ENCODE measurements around the gene ASXL2. TPM values are rescaled to one million over a fixed set of nuclear protein-coding genes. Genes with fewer than 3 reads are reported as not detected.

The ASXL2 gene
- total RNA-seq, 5 donors from 2014 or later (not counting 1 experiment from before 2014, with no cell fraction given), result 36.3 to 53.2 (median 48.3) TPM

- ChIA-PET POLR2A (no interaction called here), CTCF (no interaction called here)
- H3K27me3 ChIP-seq (replicated peaks in 1 of 2; ENCODE audit: control insufficient read depth in 2 of 2, extremely low read depth in 1 of 2, insufficient read depth in 2 of 2, low read length in 1 of 2), result peaks cover 0 to 5% of the 10 kb centered on the region in 2 experiments
- H3K27ac Mint-ChIP-seq, result no peak overlapping the region
- 92% methylated on average over 4 of the region's 7 CpGs for WGBS (ENCODE audit: insufficient coverage)
- no peaks in the 10 kb centered on the region for H3K36me3 ChIP-seq (ENCODE audit: control insufficient read depth in 2 of 2, extremely low read depth in 1 of 2, insufficient read depth in 1 of 2, low read length in 1 of 2)
- no peak overlapping the region for H3K4me3 ChIP-seq (ENCODE audit: control insufficient read depth in 1 of 2, extremely low read depth in 1 of 2, low read length in 1 of 2)
- no peaks in the 10 kb centered on the region for H3K9me3 Mint-ChIP-seq
- H3K4me3 Mint-ChIP-seq, result no peak overlapping the region
- H3K36me3 Mint-ChIP-seq, result no peaks in the 10 kb centered on the region
- H3K27me3 Mint-ChIP-seq, result no peaks in the 10 kb centered on the region
- H3K9me3 ChIP-seq, result no peaks in the 10 kb centered on the region
- DNase-seq (no peak), ATAC-seq (replicated peaks in 1 of 4) (no peak)
- no peak overlapping the region for H3K27ac ChIP-seq (ENCODE audit: low read length)
- no peaks in the 10 kb centered on the region for H3K4me1 Mint-ChIP-seq
- H3K4me1 ChIP-seq (ENCODE audit: control insufficient read depth in 1 of 2, extremely low read depth in 1 of 2, insufficient read depth in 2 of 2, low read length in 2 of 2), result no peaks in the 10 kb centered on the region
Observed at GRCh38 chr2:25895018-25895417, 16.7 kb upstream of the ASXL2 start.

GRCh38 chr2:25894135-25894830 is 16.0 kb upstream of the ASXL2 start:
- Mint-ChIP-seq H3K9me3 (no peaks in the 10 kb centered on the region), H3K27me3 (no peaks in the 10 kb centered on the region), H3K27ac (no peak overlapping the region), H3K4me1 (no peaks in the 10 kb centered on the region), H3K36me3 (no peaks in the 10 kb centered on the region), H3K4me3 (no peak overlapping the region)
- Histone ChIP-seq H3K4me1 (ENCODE audit: control insufficient read depth in 1 of 2, extremely low read depth in 1 of 2, insufficient read depth in 2 of 2, low read length in 2 of 2) (no peaks in the 10 kb centered on the region), H3K4me3 (ENCODE audit: control insufficient read depth in 1 of 2, extremely low read depth in 1 of 2, low read length in 1 of 2) (no peak overlapping the region), H3K27me3 (replicated peaks in 1 of 2; ENCODE audit: control insufficient read depth in 2 of 2, extremely low read depth in 1 of 2, insufficient read depth in 2 of 2, low read length in 1 of 2) (peaks cover 0 to 5% of the 10 kb centered on the region in 2 experiments), H3K36me3 (ENCODE audit: control insufficient read depth in 2 of 2, extremely low read depth in 1 of 2, insufficient read depth in 1 of 2, low read length in 1 of 2) (no peaks in the 10 kb centered on the region), H3K9me3 (no peaks in the 10 kb centered on the region), H3K27ac (ENCODE audit: low read length) (no peak overlapping the region)
- WGBS (ENCODE audit: insufficient coverage), result 89% methylated on average over 5 of the region's 8 CpGs
- ChIA-PET POLR2A (no interaction called here), CTCF (no interaction called here)
- no peak for ATAC-seq (replicated peaks in 1 of 4)
- no peak for DNase-seq

DNA sequence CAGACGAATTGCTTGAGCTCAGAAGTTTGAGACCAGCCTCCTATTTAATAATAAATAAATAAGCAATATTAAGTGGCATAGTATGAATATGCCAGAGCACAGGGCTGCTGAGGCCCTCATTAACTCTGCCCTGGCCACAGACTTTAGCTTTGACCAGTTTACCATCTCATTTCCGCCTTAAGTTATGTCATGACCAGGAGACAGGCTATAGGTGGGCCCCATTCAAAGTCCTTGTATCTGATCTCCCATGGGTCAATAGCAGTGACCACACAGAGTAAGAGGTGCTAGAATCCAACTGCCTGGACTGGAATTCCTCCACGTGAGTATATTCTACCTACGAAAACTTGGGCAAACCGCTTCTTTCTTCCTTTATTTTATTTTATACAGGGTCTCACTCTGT is 13.4 kb upstream of the ASXL2 start:
- CTCF ChIA-PET, result interaction anchor here in 1 of 2 donors (0.7 kb wide), 1 partner anchor 502 kb away, joined by 11 read pairs; no protein-coding TSS in a partner anchor
- 74% methylated on average over 4 of the region's 5 CpGs for WGBS (ENCODE audit: insufficient coverage)
- H3K4me3 Mint-ChIP-seq, result no peak overlapping the region
- H3K27ac ChIP-seq (ENCODE audit: low read length), result no peak overlapping the region
- no peak for DNase-seq
- no peaks in the 10 kb centered on the region for H3K4me1 ChIP-seq (ENCODE audit: control insufficient read depth in 1 of 2, extremely low read depth in 1 of 2, insufficient read depth in 2 of 2, low read length in 2 of 2)
- no peak for ATAC-seq (replicated peaks in 1 of 4)
- H3K4me1 Mint-ChIP-seq, result no peaks in the 10 kb centered on the region
- no peaks in the 10 kb centered on the region for H3K9me3 Mint-ChIP-seq
- H3K27ac Mint-ChIP-seq, result no peak overlapping the region
- H3K27me3 Mint-ChIP-seq, result peaks cover 0 to 3% of the 10 kb centered on the region in 2 donors
- H3K9me3 ChIP-seq, result no peaks in the 10 kb centered on the region
- peaks cover 0 to 2% of the 10 kb centered on the region in 2 experiments for H3K27me3 ChIP-seq (replicated peaks in 1 of 2; ENCODE audit: control insufficient read depth in 2 of 2, extremely low read depth in 1 of 2, insufficient read depth in 2 of 2, low read length in 1 of 2)
- H3K36me3 ChIP-seq (ENCODE audit: control insufficient read depth in 2 of 2, extremely low read depth in 1 of 2, insufficient read depth in 1 of 2, low read length in 1 of 2), result no peaks in the 10 kb centered on the region
- POLR2A ChIA-PET, result no interaction called here
- no peak overlapping the region for H3K4me3 ChIP-seq (ENCODE audit: control insufficient read depth in 1 of 2, extremely low read depth in 1 of 2, low read length in 1 of 2)
- H3K36me3 Mint-ChIP-seq, result no peaks in the 10 kb centered on the region

DNA sequence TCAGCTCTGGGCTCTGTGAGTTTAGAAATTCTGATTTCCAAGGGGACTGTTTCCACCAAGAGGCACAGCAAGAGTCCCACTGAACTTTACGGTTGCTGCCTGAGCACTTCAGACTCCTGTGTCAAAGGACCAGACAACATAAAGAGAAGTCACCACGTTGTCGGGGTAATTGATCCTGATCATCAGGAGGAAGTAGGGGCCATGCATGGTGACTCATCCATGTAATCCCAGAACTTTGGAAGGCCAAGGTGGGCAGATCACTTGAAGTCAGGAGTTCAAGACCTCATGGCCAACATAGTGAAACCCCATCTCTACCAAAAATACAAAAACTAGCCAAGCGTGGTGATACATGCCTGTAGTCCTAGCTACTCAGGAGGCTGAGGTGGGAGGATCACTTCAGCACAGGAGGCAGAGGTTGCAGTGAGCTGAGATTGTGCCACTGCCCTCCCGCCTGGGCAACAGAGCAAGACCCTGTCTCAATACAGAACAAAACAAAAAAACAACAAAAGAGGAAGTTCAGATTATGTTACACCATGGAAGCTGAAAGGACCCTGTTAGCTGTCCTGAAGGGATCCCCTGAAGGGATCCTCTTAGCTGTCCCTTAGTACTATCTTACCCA is 9.4 kb upstream of the ASXL2 start:
- POLR2A ChIA-PET, result no interaction called here
- Histone ChIP-seq H3K9me3 (no peaks in the 10 kb centered on the region), H3K4me3 (ENCODE audit: control insufficient read depth in 1 of 2, extremely low read depth in 1 of 2, low read length in 1 of 2) (no peak overlapping the region), H3K27ac (ENCODE audit: low read length) (no peak overlapping the region), H3K36me3 (ENCODE audit: control insufficient read depth in 2 of 2, extremely low read depth in 1 of 2, insufficient read depth in 1 of 2, low read length in 1 of 2) (no peaks in the 10 kb centered on the region), H3K4me1 (ENCODE audit: control insufficient read depth in 1 of 2, extremely low read depth in 1 of 2, insufficient read depth in 2 of 2, low read length in 2 of 2) (no peaks in the 10 kb centered on the region), H3K27me3 (replicated peaks in 1 of 2; ENCODE audit: control insufficient read depth in 2 of 2, extremely low read depth in 1 of 2, insufficient read depth in 2 of 2, low read length in 1 of 2) (peaks cover 0 to 7% of the 10 kb centered on the region in 2 experiments)
- Mint-ChIP-seq H3K36me3 (no peaks in the 10 kb centered on the region), H3K27ac (no peak overlapping the region), H3K27me3 (peaks cover 6 to 10% of the 10 kb centered on the region in 2 donors), H3K4me1 (no peaks in the 10 kb centered on the region), H3K4me3 (no peak overlapping the region), H3K9me3 (no peaks in the 10 kb centered on the region)
- WGBS (ENCODE audit: insufficient coverage), result 85% methylated on average over 4 of the region's 5 CpGs
- ATAC-seq (replicated peaks in 1 of 4) (no peak), DNase-seq (no peak)
- CTCF ChIA-PET, result no interaction called here

DNA sequence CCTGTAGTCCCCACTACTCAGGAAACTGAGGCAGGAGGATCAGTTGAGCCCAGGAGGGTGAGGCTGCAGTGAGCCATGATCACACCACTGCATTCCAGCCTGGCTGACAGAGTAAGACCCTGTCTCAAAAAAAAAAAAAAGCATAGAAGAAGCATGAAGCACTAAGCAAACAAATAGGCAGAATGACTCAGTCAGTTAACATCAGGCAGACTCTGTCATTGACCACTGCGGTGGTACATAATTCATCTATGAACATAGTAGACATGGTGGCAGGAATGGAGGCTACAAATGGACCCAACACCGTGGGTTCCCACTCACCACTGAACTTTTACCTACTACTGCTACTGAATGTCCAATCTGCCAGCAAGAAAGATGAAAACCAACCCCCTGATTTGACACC is 7.6 kb upstream of the ASXL2 start:
- Mint-ChIP-seq H3K4me3 (no peak overlapping the region), H3K27me3 (peaks cover 6 to 10% of the 10 kb centered on the region in 2 donors), H3K27ac (no peak overlapping the region), H3K4me1 (no peaks in the 10 kb centered on the region), H3K36me3 (no peaks in the 10 kb centered on the region), H3K9me3 (no peaks in the 10 kb centered on the region)
- Histone ChIP-seq H3K4me3 (ENCODE audit: control insufficient read depth in 1 of 2, extremely low read depth in 1 of 2, low read length in 1 of 2) (no peak overlapping the region), H3K9me3 (no peaks in the 10 kb centered on the region), H3K27ac (ENCODE audit: low read length) (no peak overlapping the region), H3K36me3 (ENCODE audit: control insufficient read depth in 2 of 2, extremely low read depth in 1 of 2, insufficient read depth in 1 of 2, low read length in 1 of 2) (no peaks in the 10 kb centered on the region), H3K4me1 (ENCODE audit: control insufficient read depth in 1 of 2, extremely low read depth in 1 of 2, insufficient read depth in 2 of 2, low read length in 2 of 2) (no peaks in the 10 kb centered on the region), H3K27me3 (replicated peaks in 1 of 2; ENCODE audit: control insufficient read depth in 2 of 2, extremely low read depth in 1 of 2, insufficient read depth in 2 of 2, low read length in 1 of 2) (peaks cover 0 to 5% of the 10 kb centered on the region in 2 experiments)
- CTCF ChIA-PET, result interaction anchor here in 1 of 2 donors (0.7 kb wide), 1 partner anchor 277 kb away, joined by 3 read pairs; no protein-coding TSS in a partner anchor
- DNase-seq, result no peak
- no CpG with 5 or more reads among the region's 2 CpGs for WGBS (ENCODE audit: insufficient coverage)
- POLR2A ChIA-PET, result no interaction called here
- no peak for ATAC-seq (replicated peaks in 1 of 4)

DNA sequence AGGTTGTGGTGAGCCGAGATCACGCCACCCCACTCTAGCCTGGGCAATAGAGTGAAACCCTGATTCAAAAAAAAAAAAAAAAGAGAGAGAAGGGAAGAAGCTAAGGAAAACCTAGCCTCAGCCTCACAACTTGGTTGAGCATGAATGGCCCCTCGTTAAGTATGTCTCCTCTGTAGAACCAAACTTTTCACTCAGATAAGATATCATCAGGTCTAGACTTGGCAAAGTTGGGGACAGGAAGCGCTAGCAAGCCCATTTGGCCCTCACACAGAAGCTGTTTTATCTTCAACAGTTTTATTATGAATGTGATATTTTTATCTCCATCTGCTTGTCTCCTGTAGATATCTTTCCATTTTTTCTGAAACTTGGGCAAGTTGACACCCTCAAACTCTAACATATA is 3.5 kb upstream of the ASXL2 start:
- no peak overlapping the region for H3K4me3 Mint-ChIP-seq
- ATAC-seq (replicated peaks in 1 of 4) (no peak), DNase-seq (no peak)
- H3K4me3 ChIP-seq (ENCODE audit: control insufficient read depth in 1 of 2, extremely low read depth in 1 of 2, low read length in 1 of 2), result no peak overlapping the region
- H3K36me3 ChIP-seq (ENCODE audit: control insufficient read depth in 2 of 2, extremely low read depth in 1 of 2, insufficient read depth in 1 of 2, low read length in 1 of 2), result no peaks in the 10 kb centered on the region
- WGBS (ENCODE audit: insufficient coverage), result no CpG with 5 or more reads among the region's 4 CpGs
- peaks cover 14 to 16% (median 15%) of the 10 kb centered on the region in 3 donors for H3K4me1 Mint-ChIP-seq
- ChIA-PET CTCF (no interaction called here), POLR2A (no interaction called here)
- H3K36me3 Mint-ChIP-seq, result no peaks in the 10 kb centered on the region
- H3K27me3 ChIP-seq (replicated peaks in 1 of 2; ENCODE audit: control insufficient read depth in 2 of 2, extremely low read depth in 1 of 2, insufficient read depth in 2 of 2, low read length in 1 of 2), result peaks cover 0 to 5% of the 10 kb centered on the region in 2 experiments
- H3K27ac ChIP-seq (ENCODE audit: low read length), result no peak overlapping the region
- peaks cover 7 to 8% of the 10 kb centered on the region in 2 experiments for H3K4me1 ChIP-seq (ENCODE audit: control insufficient read depth in 1 of 2, extremely low read depth in 1 of 2, insufficient read depth in 2 of 2, low read length in 2 of 2)
- H3K27ac Mint-ChIP-seq, result no peak overlapping the region
- H3K9me3 ChIP-seq, result no peaks in the 10 kb centered on the region
- no peaks in the 10 kb centered on the region for H3K9me3 Mint-ChIP-seq
- peaks cover 3 to 10% of the 10 kb centered on the region in 2 donors for H3K27me3 Mint-ChIP-seq
